Calu3 (cell line): ENCODE data around the gene PARD3. TPM values are rescaled to one million over a fixed set of nuclear protein-coding genes. Genes with fewer than 3 reads are reported as not detected.

Experiments
- BruUV-seq: library from RNA; stranded (reverse); fragments of 400-500 nt; replicated peaks from 2 replicates; lab custom pipeline; 2021; lab: Mats Ljungman, UMichigan
- CTCF ChIA-PET: fragments of 300-600 bp; sonication (Branson Sonifier 250); formaldehyde crosslinking; loops from one replicate; lab custom pipeline; 2022; ENCODE audit warnings: antibody characterized with exemption; lab: Charles Lee
- DNase-seq: peaks from one replicate; pipeline ENCODE4 v3.0.0; 2022
- H3K27ac Mint-ChIP-seq: one replicate; pipeline ENCODE4 v1.8.0; 2022; ENCODE audit warnings: mixed read lengths; ENCODE audit not compliant: unreplicated experiment
- H3K27me3 Mint-ChIP-seq: one replicate; pipeline ENCODE4 v1.8.0; 2022; ENCODE audit warnings: mixed read lengths; ENCODE audit not compliant: unreplicated experiment
- H3K36me3 Mint-ChIP-seq: one replicate; pipeline ENCODE4 v1.8.0; 2022; ENCODE audit warnings: mild to moderate bottlenecking, moderate library complexity, mixed read lengths; ENCODE audit not compliant: insufficient read depth, unreplicated experiment
- H3K4me1 Mint-ChIP-seq: one replicate; pipeline ENCODE4 v1.8.0; 2022; ENCODE audit warnings: mild to moderate bottlenecking, low read depth, mixed read lengths; ENCODE audit not compliant: unreplicated experiment
- H3K4me3 Mint-ChIP-seq: one replicate; pipeline ENCODE4 v1.8.0; 2022; ENCODE audit warnings: mild to moderate bottlenecking, low read depth, moderate library complexity, mixed read lengths; ENCODE audit not compliant: unreplicated experiment
- H3K9me3 Mint-ChIP-seq: one replicate; pipeline ENCODE4 v1.8.0; 2022; ENCODE audit warnings: low read depth, mixed read lengths; ENCODE audit not compliant: unreplicated experiment
- CTCF ChIP-seq: fragments of 200-600 bp; IDR thresholded peaks from one replicate; pipeline ENCODE4 v1.8.0; 2022; ENCODE audit warnings: antibody characterized with exemption; ENCODE audit not compliant: unreplicated experiment
- intact Hi-C: fragments of 100-400 bp; cut with micrococcal nuclease; formaldehyde crosslinking; loops from one replicate; pipeline ENCODE4 v1.10.0; 2022; ENCODE audit not compliant: unreplicated experiment
- total RNA-seq: library from RNA; stranded (reverse); gene quantifications from 2 replicates; pipeline ENCODE4 v1.2.3, GENCODE V29; 2022

PARD3 gene
- total RNA-seq, 1 experiment from 2014 or later = 62.4 TPM

DNA sequence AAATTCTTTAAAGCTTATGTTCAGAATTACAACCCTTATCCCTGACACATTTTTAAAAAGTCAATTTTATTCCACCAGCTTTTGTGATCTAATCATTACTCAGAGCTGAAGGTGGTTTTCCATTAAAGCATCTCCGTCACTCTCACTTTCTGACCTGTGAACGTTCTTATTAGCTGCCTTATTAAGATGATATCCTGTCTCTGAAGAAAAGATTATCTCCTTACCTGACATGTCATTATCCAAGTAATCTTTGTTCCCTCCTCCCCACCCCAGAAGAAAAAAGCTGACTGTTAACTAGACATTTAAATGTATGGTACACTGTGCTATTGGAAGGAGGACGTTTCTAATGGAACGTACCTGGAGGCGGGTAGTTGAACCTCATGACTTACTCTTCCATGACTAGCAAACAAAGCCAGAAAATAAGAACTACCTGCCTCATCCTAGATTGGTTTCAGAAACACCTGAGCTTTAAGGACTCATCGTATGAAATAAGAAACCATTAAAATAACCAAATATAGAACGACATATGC is 708.7 kb downstream of the PARD3 start:
- Mint-ChIP-seq H3K4me1 (no peaks in the 10 kb centered on the region), H3K27me3 (no peaks in the 10 kb centered on the region), H3K9me3 (no peaks in the 10 kb centered on the region), H3K4me3 (no peak overlapping the region), H3K36me3 (no peaks in the 10 kb centered on the region), H3K27ac (no peak overlapping the region)
- no TSS peak for BruUV-seq
- no peak for TF ChIP-seq CTCF
- DNase-seq = no peak
- CTCF ChIA-PET = no interaction called here
- intact Hi-C loops = no loop called here

GRCh38 chr10:34104829-34105572 is 710.1 kb downstream of the PARD3 start:
- no peaks in the 10 kb centered on the region for H3K9me3 Mint-ChIP-seq
- H3K4me1 Mint-ChIP-seq = no peaks in the 10 kb centered on the region
- no peak for DNase-seq
- BruUV-seq = no TSS peak
- H3K27me3 Mint-ChIP-seq = no peaks in the 10 kb centered on the region
- H3K27ac Mint-ChIP-seq = no peak overlapping the region
- CTCF ChIA-PET = no interaction called here
- no peak for TF ChIP-seq CTCF
- no peaks in the 10 kb centered on the region for H3K36me3 Mint-ChIP-seq
- H3K4me3 Mint-ChIP-seq = no peak overlapping the region
- intact Hi-C loops = no loop called here

DNA sequence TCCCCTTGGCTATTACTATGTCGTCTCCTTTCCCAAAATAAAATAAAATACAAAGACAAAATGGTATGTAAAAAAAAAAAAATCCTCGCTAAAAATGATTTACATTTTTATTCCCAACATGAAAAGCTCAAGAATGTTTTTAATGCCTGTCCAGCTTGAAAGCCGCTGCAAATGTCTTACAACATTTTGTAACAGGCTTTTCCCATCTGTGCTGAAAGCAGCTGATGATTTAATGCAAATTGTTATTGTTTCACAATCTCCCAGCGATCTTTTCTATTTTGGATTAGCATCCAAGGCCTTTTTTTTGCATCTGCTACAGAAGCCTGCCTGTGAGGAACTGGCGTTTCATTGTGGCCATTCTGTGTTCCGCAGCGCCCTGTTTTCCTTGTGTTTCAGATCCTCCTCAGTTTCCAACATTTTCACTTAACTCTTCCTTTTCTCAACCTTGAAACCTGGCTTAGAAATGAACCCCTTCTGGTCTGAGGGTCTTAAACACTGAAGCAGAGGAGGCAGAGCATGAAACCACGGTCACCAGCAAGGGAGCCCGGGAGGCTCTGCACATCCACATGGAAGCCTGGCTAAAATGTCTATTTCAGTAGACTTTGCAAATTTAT is 712.1 kb downstream of the PARD3 start:
- DNase-seq = no peak
- no TSS peak for BruUV-seq
- no peaks in the 10 kb centered on the region for H3K27me3 Mint-ChIP-seq
- no peak overlapping the region for H3K27ac Mint-ChIP-seq
- intact Hi-C loops = no loop called here
- no peak overlapping the region for H3K4me3 Mint-ChIP-seq
- CTCF ChIA-PET = no interaction called here
- TF ChIP-seq CTCF = no peak
- H3K36me3 Mint-ChIP-seq = no peaks in the 10 kb centered on the region
- H3K4me1 Mint-ChIP-seq = no peaks in the 10 kb centered on the region
- H3K9me3 Mint-ChIP-seq = no peaks in the 10 kb centered on the region

- no peak for TF ChIP-seq CTCF
- H3K9me3 Mint-ChIP-seq = peaks cover 3% of the 10 kb centered on the region
- H3K4me3 Mint-ChIP-seq = no peak overlapping the region
- H3K27ac Mint-ChIP-seq = no peak overlapping the region
- DNase-seq = no peak
- intact Hi-C loops = no loop called here
- no peaks in the 10 kb centered on the region for H3K4me1 Mint-ChIP-seq
- H3K27me3 Mint-ChIP-seq = no peaks in the 10 kb centered on the region
- no peaks in the 10 kb centered on the region for H3K36me3 Mint-ChIP-seq
- no TSS peak for BruUV-seq
- CTCF ChIA-PET = no interaction called here
These were observed 712.8 kb downstream of the PARD3 start for GRCh38 chr10:34102237-34102673.
